Measurements from ENCODE around the gene SNX1.

Gene SNX1

DNA sequence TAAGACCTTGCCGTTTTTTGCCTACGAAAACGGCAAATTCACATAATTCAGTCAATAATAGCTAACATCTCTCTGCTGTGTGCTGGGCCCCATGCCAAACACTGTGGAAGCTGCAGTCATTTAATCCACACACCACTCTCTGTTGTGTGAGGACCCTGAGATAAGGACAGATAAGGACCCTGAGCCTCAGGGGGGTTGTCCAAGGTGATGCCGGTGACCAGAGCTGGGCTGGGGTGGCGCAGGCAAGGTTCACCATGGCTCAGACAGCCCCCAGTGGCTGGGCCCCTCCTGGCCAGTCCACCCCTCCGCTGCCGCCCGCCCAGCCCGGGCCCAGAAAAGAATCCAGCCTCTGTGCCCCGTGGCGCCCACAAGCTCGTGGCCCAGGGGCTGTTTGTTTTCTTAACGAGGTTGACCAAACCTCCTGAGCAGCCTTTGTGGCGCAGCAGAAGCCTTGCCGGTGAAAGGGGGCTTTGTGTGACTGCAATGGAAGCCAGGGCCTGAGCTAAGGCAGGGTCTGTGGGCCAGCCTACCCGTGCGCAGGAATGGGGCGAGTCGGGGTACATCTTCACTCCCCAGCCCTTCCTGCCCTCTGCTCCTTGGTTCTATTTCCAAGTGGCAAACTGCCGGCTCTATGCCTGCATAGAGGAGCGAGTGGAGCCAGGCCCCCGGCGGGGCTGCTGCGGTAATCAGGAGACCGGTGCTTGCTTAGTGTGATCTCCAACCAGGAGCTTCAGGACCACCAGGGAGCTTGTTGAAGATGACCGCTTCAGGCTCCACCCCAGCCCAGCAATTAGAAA is 51.3 kb downstream of the SNX1 start:
- no peak for DNase-seq (ENCODE audit: low spot score)

DNA sequence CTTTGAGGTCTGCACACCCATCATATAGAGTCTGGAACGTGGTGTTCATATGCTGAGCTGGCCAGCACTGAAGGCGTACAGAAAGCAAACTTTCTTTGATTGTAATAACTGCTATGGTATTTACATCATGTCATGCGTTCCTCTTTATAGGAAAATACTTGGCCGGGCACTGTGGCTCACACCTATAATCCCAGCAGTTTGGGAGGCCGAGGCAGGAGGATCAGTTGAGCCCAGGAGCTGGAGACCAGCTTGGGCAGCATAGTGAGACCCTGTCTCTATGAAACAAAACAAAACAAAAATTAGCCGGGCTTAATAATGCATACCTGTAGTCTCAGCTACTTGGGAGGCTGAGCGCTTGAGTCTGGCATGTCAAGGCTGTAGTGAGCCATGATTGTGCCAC is 52.4 kb downstream of the SNX1 start:
- no peak for DNase-seq (ENCODE audit: low spot score)

DNA sequence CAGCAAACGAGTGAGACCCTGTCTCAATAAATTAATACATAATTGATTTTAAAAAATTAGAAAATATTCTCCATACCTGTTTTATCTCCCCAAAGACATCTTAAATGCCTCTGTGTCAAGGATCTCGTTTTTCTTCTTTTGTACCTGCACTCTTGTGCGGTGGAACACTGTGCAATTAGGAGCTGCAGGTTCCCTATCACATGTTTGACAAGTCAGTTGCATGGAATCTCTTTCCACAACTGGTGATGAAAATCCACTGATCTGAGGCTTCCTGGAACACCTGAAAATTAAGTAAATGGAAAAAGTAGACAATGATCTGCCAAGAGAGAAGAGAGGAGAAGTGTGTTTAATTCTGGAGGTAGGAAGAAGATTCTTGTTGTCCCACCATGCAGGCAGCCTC is 52.8 kb downstream of the SNX1 start:
- no peak for DNase-seq (ENCODE audit: low spot score)

DNA sequence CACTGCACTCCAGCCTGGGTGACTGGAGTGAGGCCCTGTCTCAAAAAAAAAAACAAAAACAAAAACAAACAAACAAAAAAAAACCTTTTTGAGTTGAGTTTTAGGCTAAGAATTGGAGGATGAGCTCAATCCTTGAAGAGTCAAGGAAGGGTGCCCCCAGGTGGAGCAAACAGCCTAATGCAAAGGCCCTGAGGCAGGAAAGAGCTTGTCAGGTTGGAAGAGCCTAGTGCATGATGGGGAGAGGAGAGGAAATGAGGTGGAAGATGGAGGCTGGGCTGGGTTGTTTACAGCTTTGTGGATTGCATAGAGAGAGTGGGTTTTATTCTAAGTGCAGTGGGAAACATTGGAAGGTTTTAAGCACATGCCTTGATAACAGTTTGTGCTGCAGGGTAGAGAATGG is 53.6 kb downstream of the SNX1 start:
- no peak for DNase-seq (ENCODE audit: low spot score)

DNA sequence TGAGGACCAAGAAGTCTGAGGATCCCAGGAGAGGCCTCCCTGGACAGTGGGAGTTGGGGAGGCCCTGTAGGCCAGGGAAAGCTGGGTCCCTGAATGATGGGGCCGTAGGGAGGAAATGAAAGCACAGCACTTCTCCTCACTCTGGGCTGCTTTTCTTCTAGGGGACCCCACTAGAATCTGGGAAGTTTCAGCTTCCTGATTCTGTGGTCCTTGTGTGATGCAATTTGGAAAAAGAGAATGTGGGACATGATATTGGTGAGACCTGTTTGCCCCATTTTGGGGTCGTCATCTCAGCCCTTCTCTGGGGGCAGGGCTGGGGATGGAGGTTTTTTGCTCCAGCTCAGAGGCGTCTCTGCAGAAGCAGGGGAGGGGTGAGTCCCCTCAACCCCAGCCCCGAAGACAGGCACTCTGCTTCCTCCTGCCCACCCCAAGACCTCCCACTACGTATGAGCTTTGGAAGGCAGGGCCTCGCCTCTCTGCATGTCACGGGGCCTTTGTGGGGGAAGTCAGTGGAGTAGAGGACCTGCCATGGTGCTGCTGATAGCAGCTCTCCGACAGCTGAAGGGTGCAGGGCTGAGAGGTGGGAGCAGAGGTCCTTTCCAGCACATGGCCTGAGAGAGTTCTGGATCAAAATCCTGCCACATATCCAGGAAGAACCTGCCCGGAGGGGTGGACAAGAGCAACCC is 54.3 kb downstream of the SNX1 start:
- DNase-seq (ENCODE audit: low spot score) = no peak

DNA sequence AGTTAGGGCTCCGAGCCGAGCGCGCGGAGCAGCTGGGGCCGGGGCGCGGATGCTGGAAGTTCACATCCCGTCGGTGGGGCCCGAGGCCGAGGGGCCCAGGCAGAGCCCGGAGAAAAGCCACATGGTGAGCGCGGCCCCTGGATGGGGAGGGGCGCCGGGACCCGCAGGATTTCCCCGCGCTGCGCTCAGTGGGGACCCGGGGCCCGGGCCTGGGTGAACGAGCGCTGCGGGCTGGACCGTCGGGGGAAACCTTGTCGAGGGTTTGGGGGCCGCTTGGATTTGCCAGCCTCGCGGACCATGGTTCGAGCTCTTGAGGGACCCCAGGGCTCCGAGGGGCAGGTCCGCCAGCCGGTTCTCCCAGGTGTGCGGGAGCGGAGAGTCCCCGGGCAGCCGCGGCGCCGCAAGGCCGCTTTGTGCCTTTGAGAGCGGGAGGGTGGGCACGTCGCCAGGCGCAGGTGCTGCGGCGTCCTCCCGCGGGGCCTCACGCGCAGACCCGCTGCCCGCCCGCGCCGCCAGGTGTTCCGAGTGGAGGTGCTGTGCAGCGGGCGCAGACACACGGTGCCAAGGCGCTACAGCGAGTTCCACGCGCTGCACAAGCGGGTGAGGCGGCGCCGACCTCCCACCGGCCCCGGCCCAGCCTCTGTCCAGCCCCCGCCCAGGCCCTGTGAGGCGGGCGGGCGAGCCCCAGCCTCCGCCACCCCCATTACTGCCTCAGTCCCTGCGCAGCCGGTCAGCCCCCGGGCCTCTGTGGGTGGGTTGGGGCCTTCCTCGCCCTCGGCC is 56.1 kb downstream of the SNX1 start, which contains the start of gene SNX22:
TSS of gene SNX22 (plus strand) at position 5 of the 780 bp plus-strand sequence. CDS start at position 50, 45 bp downstream.
- DNase-seq (ENCODE audit: low spot score) = no peak

DNA sequence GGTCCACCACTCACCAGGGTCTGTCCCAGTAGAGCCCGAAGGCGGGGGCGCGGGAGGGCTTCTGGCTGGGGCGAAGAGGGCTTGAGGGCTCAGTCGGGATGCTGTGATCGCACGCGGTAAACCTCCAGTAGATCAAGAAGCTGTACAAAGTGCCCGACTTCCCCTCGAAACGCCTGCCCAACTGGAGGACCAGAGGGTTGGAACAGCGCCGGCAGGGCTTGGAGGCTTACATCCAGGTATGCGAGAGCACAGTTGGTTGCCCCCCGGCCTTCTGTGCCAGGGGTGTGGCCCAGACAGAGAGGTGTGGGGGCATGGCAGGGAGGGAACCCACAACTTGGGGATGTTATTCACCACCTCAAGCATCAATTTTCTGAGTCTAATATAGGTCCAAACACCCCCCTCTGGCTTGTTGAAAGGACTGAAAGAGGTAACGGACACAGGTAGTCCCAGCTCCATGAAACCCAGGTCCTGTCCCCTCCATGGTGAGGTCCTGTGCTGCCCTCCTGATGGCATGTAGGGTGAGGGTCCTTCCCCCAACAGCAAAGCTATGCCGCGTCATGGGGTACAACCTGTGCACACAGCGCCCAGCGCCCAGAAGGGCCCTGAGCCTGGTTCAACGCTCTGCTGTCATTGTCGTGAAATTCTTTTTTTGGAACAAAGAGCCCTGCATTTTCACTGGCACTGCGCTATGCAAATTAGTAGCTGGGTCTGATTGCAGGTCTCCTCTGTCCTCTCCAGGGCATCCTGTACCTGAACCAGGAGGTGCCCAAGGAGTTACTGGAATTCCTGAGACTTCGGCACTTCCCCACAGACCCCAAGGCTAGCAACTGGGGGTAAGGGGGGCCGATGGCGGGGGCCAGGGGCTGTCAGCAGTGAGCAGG is 57.0 kb downstream of the SNX1 start:
- DNase-seq (ENCODE audit: low spot score) = no peak

DNA sequence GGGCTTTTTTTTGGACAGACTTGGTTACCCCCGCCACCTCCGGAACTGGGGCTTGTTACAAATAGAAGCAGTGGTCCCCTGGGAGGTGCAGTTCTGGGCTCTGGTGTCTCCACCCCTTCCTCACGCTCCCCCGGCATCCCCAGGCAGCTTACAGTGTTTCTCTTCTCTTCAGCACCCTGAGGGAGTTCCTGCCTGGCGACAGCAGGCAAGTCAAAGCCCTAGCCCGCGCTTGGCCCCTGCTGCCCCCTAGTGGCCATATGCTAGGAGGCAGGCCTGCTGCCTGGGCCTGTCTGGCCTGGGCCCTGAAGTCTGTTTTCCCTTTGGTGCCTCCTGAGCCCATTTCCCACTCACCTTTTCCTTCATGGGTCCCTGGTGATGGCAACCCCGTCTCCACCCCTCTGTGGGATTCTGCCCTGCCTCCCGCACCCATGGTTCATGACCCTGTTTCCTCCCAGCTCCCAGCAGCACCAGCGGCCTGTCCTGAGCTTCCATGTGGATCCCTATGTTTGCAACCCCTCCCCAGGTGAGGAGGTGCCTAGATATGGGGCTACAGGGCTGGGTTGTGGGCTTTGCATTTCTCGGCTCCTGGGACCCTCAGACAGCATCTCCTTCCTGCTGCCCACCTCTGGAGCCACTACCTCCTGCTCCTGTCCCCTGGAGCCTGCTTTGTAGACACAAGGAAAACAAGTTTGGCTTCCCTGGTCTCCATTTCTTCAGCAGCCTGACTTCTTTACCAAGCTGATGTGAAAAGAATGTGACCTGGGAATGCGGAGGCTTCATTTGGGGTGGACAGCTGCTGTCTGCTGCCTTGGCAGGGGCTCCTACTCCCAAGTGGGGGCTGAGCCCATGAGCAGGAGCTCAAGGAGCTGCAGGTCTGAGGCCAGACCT is 57.9 kb downstream of the SNX1 start:
- peak; percentile 89 for DNase-seq (ENCODE audit: low spot score)

DNA sequence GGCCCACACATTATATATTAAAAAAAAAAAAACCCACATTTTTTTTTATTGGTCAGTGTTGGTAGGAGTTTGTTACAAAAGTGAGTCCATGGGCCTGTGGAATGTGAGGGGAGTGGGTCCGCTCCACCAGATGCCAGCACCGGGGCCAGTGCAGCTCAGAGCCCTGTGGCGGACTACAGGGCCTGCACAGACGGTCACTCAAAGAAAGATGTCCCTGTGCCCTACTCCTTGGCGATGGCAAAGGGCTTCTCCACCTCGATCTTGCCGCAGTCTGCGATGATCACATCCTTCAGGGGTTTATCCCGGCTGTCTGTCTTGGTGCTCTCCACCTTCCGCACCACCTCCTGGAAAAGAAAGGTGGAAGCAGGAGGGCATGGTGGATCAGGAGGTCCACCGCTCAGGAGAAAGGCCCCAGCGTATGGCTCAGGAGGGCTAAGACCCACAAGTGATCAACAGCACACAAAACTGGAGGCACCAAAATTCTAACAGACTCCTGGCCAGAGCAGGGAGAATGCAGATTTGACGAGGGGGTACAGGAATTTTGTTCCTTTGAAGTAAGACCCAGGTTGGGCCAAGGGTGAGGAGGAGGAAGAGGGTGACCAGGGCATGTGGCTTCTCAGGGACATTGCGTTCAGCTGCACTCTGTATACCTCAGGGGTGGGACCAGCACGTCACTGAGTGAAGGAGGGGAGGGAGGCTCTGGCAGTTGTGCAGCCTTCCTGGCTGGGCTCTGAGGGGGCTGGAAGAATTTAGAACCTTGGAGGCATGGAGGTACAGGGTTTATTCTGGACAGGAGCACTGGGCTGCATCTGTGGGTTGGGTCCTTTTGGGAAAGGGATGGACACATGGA is 60.2 kb downstream of the SNX1 start:
- DNase-seq (ENCODE audit: low spot score) = no peak

DNA sequence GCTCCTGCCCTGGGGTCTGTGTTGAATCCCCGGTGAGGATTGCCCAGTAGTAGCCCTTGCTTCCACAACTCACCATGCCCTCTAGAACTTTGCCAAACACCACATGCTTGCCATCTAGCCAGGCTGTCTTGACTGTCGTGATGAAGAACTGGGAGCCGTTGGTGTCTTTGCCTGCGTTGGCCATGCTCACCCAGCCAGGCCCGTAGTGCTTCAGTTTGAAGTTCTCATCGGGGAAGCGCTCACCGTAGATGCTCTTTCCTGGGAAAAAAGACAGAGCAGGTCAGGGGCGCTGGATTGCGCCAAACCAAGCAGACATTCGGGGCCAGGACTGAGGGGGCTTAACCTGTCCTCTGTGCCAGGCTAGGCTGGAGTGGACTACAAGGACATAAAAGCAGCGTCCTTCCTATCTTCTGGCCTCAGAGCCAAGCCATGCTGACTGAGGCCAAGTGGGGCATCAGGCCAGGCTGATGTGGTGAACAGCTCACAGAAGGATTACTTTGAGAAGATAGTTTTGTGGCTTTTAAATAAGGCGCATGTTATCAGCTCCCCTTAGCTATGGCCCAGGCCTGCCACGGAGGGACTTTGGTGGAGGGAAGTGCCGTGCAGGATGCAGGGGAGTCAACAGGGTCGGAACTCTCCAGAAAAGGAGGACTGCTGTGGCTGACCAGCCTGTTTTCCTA is 61.0 kb downstream of the SNX1 start:
- no peak for DNase-seq (ENCODE audit: low spot score)

DNA sequence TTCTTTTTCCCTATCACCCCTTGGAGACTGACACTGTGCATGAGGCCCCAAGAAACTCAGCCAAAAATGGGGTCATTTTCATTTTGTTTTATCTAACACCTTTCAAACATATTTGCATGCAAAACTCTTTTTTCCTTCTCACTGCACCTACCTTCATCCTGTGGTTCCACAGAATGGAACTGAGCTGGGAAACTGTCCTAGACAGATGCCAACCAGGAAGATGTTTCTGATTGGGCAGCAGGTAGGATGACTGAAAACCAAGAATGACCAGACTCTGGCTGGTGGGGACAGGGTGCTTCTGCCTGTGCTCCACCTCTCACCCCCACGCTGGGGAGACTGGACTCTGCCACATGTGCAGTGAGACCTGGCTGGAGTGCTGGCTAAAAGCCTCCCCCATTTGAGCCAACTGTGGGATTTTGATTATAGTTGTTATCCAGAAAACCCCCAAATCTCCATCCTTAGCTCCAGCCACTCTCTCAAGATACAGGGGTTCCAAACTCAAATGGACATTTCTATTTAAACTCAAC is 61.9 kb downstream of the SNX1 start:
- no peak for DNase-seq (ENCODE audit: low spot score)

DNA sequence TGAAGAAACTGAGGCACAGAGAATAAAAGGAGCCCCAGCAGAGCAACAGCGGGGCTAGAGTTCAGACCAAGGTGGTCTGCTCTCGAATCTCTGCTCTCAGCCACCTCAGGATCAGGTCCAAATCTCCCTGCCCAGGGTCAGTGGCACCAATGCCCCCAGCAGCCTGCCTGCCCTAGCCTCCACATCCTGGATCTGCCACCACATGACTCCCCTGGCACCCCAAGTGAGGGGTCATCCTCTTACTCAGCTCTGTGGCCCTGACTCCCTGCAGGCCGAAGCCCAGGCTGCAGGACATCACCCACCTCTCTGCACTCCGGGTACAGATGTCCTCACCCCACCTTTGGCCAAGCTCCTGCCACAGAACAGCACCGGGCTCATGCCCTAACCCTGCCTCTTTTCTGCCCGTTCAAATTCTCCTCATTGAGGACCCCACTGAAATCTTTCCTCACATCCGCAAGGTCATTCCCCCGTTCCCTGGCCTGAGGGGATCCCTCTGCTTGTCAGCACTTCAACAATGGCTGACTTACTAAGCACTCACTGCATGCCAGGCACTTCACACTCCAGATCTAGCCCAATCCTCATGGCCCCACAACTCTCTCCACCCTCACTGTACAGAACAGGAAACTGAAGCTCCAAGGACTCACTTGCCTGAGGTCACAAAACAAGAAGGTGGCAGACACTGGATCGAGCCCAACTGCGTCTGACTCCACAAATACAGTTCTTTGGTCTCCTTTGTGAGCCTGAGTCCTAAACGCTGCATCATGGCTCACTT is 62.8 kb downstream of the SNX1 start:
- no peak for DNase-seq (ENCODE audit: low spot score)

DNA sequence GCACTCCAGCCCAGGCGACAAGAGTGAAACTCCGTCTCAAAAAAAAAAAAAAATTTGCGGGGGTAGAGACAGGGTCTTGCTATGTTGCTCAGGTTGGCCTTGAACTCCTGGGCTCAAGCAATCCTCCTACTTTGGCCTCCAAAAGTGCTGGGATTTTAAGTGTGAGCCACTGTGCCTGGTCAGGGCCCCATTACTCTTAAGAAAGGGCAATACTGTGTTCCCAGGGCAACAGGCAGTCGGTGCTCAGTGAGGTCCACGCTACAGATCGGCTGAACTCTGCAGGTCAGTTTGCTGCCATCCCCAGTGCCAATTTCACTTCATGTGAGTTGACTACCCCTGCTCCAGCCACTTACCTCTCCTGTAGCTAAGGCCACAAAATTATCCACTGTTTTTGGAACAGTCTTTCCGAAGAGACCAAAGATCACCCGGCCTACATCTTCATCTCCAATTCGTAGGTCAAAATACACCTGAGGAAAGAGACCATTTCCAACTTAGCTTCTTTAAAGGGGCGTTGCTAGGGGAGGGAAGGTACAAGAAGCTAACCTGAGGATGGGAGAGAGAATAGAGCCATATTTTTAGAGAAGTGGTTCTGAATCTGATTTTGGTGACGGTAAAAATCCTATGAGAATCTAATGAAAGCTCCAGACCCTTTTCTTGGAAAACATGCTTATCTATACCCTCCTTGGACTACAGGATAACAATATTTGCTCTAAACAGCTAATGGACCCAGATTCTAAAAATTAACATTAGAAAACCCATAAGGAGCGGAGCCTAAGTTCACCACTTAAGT is 66.1 kb downstream of the SNX1 start:
- DNase-seq (ENCODE audit: low spot score) = no peak

DNA sequence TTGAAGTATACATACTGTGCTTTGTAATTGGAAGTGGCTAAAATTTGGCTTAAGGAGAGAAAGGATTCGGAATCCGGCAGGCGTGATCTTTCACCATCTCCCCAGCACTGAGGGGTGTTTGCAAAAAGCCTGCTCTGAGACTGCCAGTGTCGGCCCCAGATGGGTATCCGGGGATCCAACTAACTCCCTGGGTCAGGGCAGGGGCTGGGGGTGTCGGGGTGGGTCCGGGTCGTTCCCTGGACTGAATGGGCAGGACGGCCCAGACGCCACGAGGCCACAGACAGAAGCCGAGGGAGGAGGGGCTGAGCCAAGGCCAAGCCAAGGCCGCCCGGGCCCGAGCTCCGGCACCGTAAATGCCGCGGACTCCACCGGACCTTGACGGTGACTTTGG is 66.7 kb downstream of the SNX1 start:
- no peak for DNase-seq (ENCODE audit: low spot score)

DNA sequence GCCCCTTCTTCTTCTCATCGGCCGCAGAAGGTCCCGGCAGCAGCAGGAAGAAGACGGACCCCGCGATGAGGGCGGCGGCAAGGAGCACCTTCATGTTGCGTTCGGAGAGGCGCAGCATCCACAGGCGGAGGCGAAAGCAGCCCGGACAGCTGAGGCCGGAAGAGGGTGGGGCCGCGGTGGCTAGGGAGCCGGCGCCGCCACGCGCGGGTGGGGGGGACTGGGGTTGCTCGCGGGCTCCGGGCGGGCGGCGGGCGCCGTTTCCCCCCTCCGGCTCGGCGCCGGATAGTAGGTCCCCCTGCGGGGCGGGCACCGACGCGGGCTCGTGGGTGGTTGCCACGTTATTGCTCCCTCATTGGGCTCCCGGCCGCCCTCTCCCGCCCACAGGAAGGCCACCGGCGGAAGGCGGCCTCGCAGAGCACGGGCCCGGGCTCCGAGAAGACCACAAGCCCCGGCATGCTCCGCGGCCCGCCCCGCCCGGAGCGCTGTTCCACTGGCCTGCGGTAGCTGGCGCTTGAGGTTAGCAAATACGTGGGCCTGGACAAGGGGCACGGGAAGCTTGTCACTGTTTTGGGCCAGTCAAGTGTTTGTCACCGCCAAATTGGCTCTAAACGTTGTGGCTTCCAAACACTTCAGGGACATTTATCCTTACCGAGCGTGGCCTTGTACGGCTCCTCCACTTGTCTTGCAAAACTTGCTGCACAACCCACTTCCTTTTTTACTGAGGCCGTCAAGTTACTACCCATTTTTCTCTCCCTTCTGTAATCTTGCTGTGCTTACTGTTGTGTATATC is 67.3 kb downstream of the SNX1 start, which contains the start of gene PPIB:
TSS of gene PPIB (minus strand) at position 154 of the 790 bp plus-strand sequence. CDS start at position 118, 36 bp downstream.
- peak; percentile 98 for DNase-seq (ENCODE audit: low spot score)

DNA sequence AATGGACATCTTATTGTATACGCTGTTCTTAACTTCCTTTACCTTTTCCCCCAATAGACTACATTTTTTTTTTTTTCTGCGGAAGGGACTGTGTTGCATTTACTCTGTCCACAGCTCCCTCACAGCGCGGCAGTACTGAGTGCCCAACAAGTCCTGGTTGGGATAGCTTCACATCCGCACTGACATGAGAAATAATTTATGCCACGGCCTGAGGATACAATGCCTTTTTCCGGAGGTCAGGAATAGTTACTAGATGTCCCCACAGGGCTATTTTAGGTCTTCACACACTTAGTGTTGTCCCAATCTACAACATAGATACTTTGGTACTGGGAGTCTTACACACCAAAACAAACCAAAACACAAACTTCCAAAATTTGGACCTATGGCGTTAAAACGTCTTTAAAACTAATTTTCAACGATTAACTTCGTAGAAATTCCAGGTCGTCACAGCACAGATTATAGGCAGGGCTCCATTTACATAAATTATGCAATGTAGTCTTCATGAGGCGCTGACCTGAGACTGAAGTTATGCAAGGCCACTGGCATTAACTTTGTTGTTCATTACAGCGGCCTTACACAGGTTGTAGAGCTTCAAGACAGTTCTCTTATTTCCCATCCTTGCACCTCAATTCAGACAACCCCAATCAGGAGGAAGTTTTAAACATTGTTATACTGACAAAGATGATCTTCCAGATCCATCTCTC is 68.0 kb downstream of the SNX1 start:
- DNase-seq (ENCODE audit: low spot score) = no peak

All from left forelimb (tissue), 1 donor.